ENCODE measurements around the gene MMEL1. TPM values are rescaled to one million over a fixed set of nuclear protein-coding genes. Genes with fewer than 3 reads are reported as not detected.
A peak's percentile ranks its signal among the peaks of the same experiment; 100 is the strongest.

The MMEL1 gene
- total RNA-seq (2016; rRNA removed; fragmentation: Illumina TruSeq; extraction: Trizol) = not detected in 2 replicates
- not detected in 2 replicates for total RNA-seq (2016; cell fraction: cytosol; rRNA removed; fragmentation: Illumina TruSeq; extraction: Trizol; ENCODE audit: low read depth)
- total RNA-seq (2016; cell fraction: insoluble cytoplasmic fraction; rRNA removed; fragmentation: Illumina TruSeq; extraction: Trizol) = not detected in 2 replicates
- total RNA-seq (2016; cell fraction: membrane; rRNA removed; fragmentation: Illumina TruSeq; extraction: Trizol) = not detected in 2 replicates
- not detected in 2 replicates for total RNA-seq (2016; cell fraction: nucleus; rRNA removed; fragmentation: Illumina TruSeq; extraction: Trizol)
- polyA plus RNA-seq (2011; rRNA removed) = 0.48 and 1.6 TPM in 2 replicates
- 0.54 and 0.78 TPM in 2 replicates for polyA plus RNA-seq (2011; cell fraction: cytosol; rRNA removed)
- polyA plus RNA-seq (2011; cell fraction: nucleus; rRNA removed) = 3.3 and 4.7 TPM in 2 replicates
- polyA plus RNA-seq (2012) = 0.37 and 0.43 TPM in 2 replicates
- polyA plus RNA-seq (2016; cell fraction: cytosol; fragmentation: Illumina TruSeq; extraction: Trizol; ENCODE audit: low read depth) = not detected in 2 replicates
- not detected in 2 replicates for polyA plus RNA-seq (2016; cell fraction: insoluble cytoplasmic fraction; fragmentation: Illumina TruSeq; extraction: Trizol; ENCODE audit: low read depth)
- not detected in 2 replicates for polyA plus RNA-seq (2016; cell fraction: membrane; fragmentation: Illumina TruSeq; extraction: Trizol; ENCODE audit: low read depth)
- not detected in 2 replicates for polyA plus RNA-seq (2016; cell fraction: nucleus; fragmentation: Illumina TruSeq; extraction: Trizol; ENCODE audit: insufficient read depth, low read depth)
- polyA minus RNA-seq (2011; rRNA and poly(A)+ RNA removed; ENCODE audit: low replicate concordance) = 0.72 TPM in 1 of 2 replicates, not detected in the other
- polyA minus RNA-seq (2011; cell fraction: cytosol; rRNA and poly(A)+ RNA removed) = 1.3 TPM in 1 of 2 replicates, not detected in the other
- polyA minus RNA-seq (2011; cell fraction: nucleus; rRNA and poly(A)+ RNA removed) = 0.39 and 0.62 TPM in 2 replicates
- Bru-seq, nascent RNA = percentile 11 among the genes with signal in this experiment
- percentile 3 among the genes with signal in this experiment for BruChase-seq, experiment 1, labeled RNA remaining after a 6-hour chase
- percentile 12 among the genes with signal in this experiment for BruChase-seq, experiment 2, labeled RNA remaining after a 2-hour chase
- long read RNA-seq, experiment 1 = 0 reads
- long read RNA-seq, experiment 2 = 0 reads

DNA sequence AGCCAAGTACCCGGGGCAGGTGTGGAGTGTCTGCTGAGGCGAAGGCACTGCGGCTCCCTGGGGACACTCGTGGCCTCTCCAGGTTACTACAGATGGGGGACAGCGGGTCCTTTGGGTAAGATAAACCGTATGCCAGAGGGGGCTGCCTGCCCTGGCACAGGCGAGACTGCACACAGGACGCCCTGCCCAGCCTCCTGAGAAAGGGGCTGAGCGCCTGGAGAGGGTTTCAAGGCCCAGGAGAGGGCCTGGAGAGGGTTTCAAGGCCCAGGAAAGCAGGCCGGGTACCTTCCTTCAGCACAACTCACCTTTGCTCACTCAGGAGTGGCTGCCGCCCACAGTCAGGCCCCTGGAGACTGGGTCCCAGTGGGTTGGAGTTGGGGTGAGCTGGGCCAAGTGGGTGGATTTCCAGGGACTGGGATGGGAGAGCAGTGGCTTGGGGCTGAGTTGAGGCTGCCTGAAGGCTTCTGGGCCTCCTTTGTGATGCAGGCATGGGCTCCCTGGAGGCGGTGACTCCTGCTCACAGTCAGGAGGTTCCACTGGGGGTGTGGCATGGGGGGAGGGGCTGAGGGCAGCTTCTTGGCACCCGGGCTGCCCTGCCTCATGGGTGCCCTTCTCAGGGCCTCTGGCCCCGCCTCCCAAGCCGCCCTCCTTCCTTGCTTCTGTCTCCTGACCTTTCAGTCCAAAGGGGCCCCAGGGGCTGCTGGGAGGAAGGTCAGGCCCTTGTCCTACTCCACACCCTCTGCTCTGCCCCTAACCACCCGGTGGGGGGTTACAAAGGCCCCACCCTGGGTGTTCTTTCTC lies at the start of gene MMEL1:
TSS of gene MMEL1 (minus strand) at position 456 of the 801 bp plus-strand sequence. CDS start 3,532 bp downstream, outside the sequence.
- H3K4me1 ChIP-seq (ENCODE audit: insufficient read depth, low read length) = peaks cover 40% of the 10 kb centered on the region
- peaks cover 7% of the 10 kb centered on the region; the same call in 1 of the 2 replicates for H3K9me3 ChIP-seq (ENCODE audit: low read length)
- H3K4me3 ChIP-seq (replicated peaks in 1 of 3; ENCODE audit: insufficient read depth in 1 of 3, low read depth in 2 of 3, low read length in 3 of 3) = peak within 1 kb of the TSS in 1 of 3 experiments; percentile 42; a peak in 1 of 6 replicates
- H3K9ac ChIP-seq (ENCODE audit: insufficient read depth, low read depth, low read length) = no peak within 1 kb of the TSS
- ChIA-PET CTCF (ENCODE audit: low intra/inter-chr PET ratio, low total read pairs) (no interaction called here), POLR2A (interaction anchor here (1.1 to 2.0 kb wide), 2 partner anchors 47 to 77 kb away, joined by 4 to 11 read pairs; partner anchors contain the start of genes PRXL2B and TNFRSF14)
- FAIRE-seq (no peak), ATAC-seq (peak; percentile 21; the same call in 2 of the 3 replicates), DNase-seq (ENCODE audit: low spot score) (no peak)
- no peak within 1 kb of the TSS for H3K27ac ChIP-seq (ENCODE audit: extremely low read length, insufficient read depth, low read length)
- H3K36me3 ChIP-seq (replicated peaks in 1 of 2; ENCODE audit: control insufficient read depth in 1 of 2, insufficient read depth in 2 of 2, low read length in 2 of 2) = no peaks in the 10 kb centered on the region
- peak within 1 kb of the TSS; percentile 66 for H3K4me2 ChIP-seq (ENCODE audit: low read depth, low read length)
- 0 out of 2 replicates have a peak, but pooled peaks cover 2% of the 10 kb centered on the region for H4K20me1 ChIP-seq (ENCODE audit: insufficient read depth, low read length)
- intact Hi-C loops (cut with micrococcal nuclease; ENCODE audit: unreplicated experiment) = loop anchor here (5.0 to 10.0 kb wide), 2 partner anchors 48 to 75 kb away; partner anchors contain the start of genes PRXL2B and TNFRSF14
- WGBS (ENCODE audit: low lambda C conversion rate) = 31% methylated on average over 11 of the region's 16 CpGs
- H3K27me3 ChIP-seq (ENCODE audit: control insufficient read depth in 1 of 2, insufficient read depth in 2 of 2, low read length in 2 of 2) = peaks cover 11 to 24% of the 10 kb centered on the region in 2 experiments; a peak in 4 of 5 replicates
- in situ Hi-C loops (cut with HindIII; ENCODE audit: extremely low pct_ligation_motif_present, low pct_unique_long_range_greater_than_20kb) = no loop called here
- no peak within 1 kb of the TSS for H2AFZ ChIP-seq (ENCODE audit: low read length)
- H3K79me2 ChIP-seq (ENCODE audit: insufficient read depth, low read length) = no peaks in the 10 kb centered on the region
- no TSS peak for BruUV-seq (replicated peaks)
- peak; percentile 32 for TF ChIP-seq ZNF687 (CRISPR knock-in tag; IDR thresholded peaks at IDR 0.05)
- peak; percentile 73 for TF ChIP-seq ZNF143 (CRISPR knock-in tag; IDR thresholded peaks at IDR 0.05)
- peak; percentile 99 for TF ChIP-seq THAP7 (CRISPR knock-in tag; IDR thresholded peaks at IDR 0.05)
- no peak for TF ChIP-seq KDM4B (CRISPR knock-in tag; IDR thresholded peaks at IDR 0.05)
- TF ChIP-seq, protein P1, sequence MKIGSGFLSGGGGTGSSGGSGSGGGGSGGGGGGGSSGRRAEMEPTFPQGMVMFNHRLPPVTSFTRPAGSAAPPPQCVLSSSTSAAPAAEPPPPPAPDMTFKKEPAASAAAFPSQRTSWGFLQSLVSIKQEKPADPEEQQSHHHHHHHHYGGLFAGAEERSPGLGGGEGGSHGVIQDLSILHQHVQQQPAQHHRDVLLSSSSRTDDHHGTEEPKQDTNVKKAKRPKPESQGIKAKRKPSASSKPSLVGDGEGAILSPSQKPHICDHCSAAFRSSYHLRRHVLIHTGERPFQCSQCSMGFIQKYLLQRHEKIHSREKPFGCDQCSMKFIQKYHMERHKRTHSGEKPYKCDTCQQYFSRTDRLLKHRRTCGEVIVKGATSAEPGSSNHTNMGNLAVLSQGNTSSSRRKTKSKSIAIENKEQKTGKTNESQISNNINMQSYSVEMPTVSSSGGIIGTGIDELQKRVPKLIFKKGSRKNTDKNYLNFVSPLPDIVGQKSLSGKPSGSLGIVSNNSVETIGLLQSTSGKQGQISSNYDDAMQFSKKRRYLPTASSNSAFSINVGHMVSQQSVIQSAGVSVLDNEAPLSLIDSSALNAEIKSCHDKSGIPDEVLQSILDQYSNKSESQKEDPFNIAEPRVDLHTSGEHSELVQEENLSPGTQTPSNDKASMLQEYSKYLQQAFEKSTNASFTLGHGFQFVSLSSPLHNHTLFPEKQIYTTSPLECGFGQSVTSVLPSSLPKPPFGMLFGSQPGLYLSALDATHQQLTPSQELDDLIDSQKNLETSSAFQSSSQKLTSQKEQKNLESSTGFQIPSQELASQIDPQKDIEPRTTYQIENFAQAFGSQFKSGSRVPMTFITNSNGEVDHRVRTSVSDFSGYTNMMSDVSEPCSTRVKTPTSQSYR (CRISPR knock-in tag; IDR thresholded peaks at IDR 0.05; ENCODE audit: borderline replicate concordance) = peak; percentile 10; the same call in 1 of the 2 replicates
- peak; percentile 37; the same call in 1 of the 2 replicates for TF ChIP-seq HNRNPL (IDR thresholded peaks at IDR 0.05; ENCODE audit: low read depth, low read length)
- 0 out of 2 replicates have a peak, but pooled peaks have one; percentile 27 for TF ChIP-seq THAP11 (CRISPR knock-in tag; IDR thresholded peaks at IDR 0.05)
- no peak for TF ChIP-seq ZNF10 (CRISPR knock-in tag; IDR thresholded peaks at IDR 0.05; ENCODE audit: borderline replicate concordance, low read depth)
- no peak for TF ChIP-seq ZNF367 (CRISPR knock-in tag; IDR thresholded peaks at IDR 0.05; ENCODE audit: borderline replicate concordance)

Data from HepG2 (cell line).